Muscle layer of colon (tissue), 2 donors: ENCODE results near the gene COA6.
"Not testable (repeated sequence)": the region's sequence is repeated elsewhere in the genome, so short reads cannot be mapped to it uniquely, and the experiment has no call there.

ENCODE experiments used
- H3K27ac ChIP-seq: one replicate; pipeline ENCODE4 v1.7.0; 2013; ENCODE audit warnings: low read depth, mild to moderate bottlenecking, low read length, moderate library complexity
- H3K27me3 ChIP-seq, 2 donors: one replicate each; pipeline ENCODE4 v1.7.0; 2013; ENCODE audit warnings: low read length in 2 of 2, mild to moderate bottlenecking in 2 of 2; ENCODE audit not compliant: insufficient read depth in 2 of 2, control insufficient read depth in 1 of 2
- H3K36me3 ChIP-seq: one replicate; pipeline ENCODE4 v1.7.0; 2013; ENCODE audit warnings: mild to moderate bottlenecking, low read length; ENCODE audit not compliant: insufficient read depth
- H3K4me1 ChIP-seq: one replicate; pipeline ENCODE4 v1.7.0; 2013; ENCODE audit warnings: mild to moderate bottlenecking, low read length; ENCODE audit not compliant: insufficient read depth
- H3K4me3 ChIP-seq, 2 donors: one replicate each; pipeline ENCODE4 v1.7.0; 2013; ENCODE audit warnings: low read length in 2 of 2, low read depth in 1 of 2, mild to moderate bottlenecking in 1 of 2, moderate library complexity in 1 of 2
- H3K9ac ChIP-seq: one replicate; pipeline ENCODE4 v1.7.0; 2013; ENCODE audit warnings: low read length
- H3K9me3 ChIP-seq: one replicate; pipeline ENCODE4 v1.7.0; 2013; ENCODE audit warnings: mild to moderate bottlenecking, low read length
- donor health status: abdominal sarcoma.
- donor health status: Adenocarcinoma of cecum.

The COA6 gene

DNA sequence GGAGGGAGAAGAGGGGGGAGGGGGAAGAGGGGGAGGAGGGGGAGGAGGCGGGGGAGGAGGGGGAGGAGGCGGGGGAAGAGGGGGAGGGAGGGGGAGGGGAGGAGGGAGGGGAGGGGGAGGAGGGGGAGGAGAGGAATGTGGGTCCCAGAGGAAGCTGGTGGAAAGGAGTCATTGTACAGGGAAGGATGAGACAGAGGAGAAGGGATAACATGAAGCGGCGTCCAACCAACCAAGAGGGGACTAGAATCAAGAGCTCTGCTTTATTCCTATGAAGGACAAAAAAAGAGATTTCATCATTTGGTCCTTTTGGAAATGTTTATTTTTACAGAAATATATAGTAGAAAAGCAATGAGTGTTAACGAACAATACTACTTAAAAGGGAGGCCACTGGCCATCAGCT lies 24.5 kb downstream of the COA6 start:
- Histone ChIP-seq H3K36me3 (peaks cover 6% of the 10 kb centered on the region), H3K27me3 (no peaks in the 10 kb centered on the region), H3K4me3 (no peak overlapping the region), H3K9ac (no peak overlapping the region), H3K9me3 (no peaks in the 10 kb centered on the region), H3K27ac (no peak overlapping the region), H3K4me1 (no peaks in the 10 kb centered on the region)

DNA sequence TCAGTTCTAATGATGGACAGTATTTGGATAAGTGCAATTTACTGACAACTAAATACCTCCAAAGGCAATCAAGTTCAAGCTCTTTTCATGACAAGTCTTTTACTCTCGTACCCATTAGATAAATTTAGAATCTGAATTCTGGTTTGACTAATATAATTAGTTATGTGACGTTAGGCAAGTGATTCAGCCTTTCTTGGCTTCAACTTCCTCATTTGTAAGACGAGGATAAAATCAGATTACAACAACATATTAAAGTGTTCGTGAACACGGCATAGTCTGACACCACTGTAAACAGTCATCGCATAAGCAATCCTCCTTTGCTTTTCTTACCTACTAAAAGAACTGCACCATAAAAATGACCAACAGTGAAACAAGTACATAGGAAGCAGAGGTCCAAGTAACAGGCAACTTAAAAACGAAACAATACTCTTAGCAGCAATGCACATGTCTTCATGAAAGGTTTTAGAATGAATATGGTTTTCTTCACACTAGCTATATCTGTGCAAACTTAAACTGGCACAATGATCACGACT lies 25.7 kb downstream of the COA6 start:
- Histone ChIP-seq H3K36me3 (no peaks in the 10 kb centered on the region), H3K27me3 (no peaks in the 10 kb centered on the region), H3K4me3 (no peak overlapping the region), H3K4me1 (no peaks in the 10 kb centered on the region), H3K27ac (no peak overlapping the region), H3K9me3 (no peaks in the 10 kb centered on the region), H3K9ac (no peak overlapping the region)

DNA sequence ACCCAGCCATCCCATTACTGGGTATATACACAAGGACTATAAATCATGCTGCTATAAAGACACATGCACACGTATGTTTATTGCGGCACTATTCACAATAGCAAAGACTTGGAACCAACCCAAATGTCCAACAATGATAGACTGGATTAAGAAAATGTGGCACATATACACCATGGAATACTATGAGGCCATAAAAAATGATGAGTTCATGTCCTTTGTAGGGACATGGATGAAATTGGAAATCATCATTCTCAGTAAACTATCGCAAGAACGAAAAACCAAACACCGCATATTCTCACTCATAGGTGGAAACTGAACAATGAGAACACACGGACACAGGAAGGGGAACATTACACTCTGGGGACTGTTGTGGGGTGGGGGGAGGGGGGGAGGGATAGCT lies 26.3 kb downstream of the COA6 start:
- H3K27me3 ChIP-seq, H3K9me3 ChIP-seq, H3K4me3 ChIP-seq, H3K4me1 ChIP-seq, H3K9ac ChIP-seq, H3K27ac ChIP-seq, H3K36me3 ChIP-seq: not testable (repeated sequence)

DNA sequence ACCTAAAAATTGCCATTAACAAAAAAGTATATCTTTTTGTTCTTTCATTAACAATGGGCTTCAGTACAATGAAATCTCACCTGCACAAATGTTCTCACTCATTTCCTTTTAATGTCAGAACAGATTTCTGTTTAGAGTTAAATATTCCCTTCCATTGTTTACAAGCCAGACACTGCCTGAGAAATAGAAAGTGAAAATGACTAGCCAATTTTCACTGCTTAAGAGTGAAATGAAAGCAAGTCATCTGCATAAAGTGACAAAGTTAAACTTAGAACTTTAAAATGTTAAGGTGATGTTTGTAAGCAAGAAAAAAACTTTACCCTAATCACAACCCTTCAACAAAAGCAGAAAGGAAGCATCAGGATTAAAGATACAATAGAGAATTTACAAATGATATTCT lies 27.5 kb downstream of the COA6 start:
- no peaks in the 10 kb centered on the region for H3K36me3 ChIP-seq
- no peaks in the 10 kb centered on the region for H3K27me3 ChIP-seq
- H3K9me3 ChIP-seq = no peaks in the 10 kb centered on the region
- no peaks in the 10 kb centered on the region for H3K4me1 ChIP-seq
- H3K4me3 ChIP-seq = no peak overlapping the region
- H3K27ac ChIP-seq = no peak overlapping the region
- no peak overlapping the region for H3K9ac ChIP-seq

DNA sequence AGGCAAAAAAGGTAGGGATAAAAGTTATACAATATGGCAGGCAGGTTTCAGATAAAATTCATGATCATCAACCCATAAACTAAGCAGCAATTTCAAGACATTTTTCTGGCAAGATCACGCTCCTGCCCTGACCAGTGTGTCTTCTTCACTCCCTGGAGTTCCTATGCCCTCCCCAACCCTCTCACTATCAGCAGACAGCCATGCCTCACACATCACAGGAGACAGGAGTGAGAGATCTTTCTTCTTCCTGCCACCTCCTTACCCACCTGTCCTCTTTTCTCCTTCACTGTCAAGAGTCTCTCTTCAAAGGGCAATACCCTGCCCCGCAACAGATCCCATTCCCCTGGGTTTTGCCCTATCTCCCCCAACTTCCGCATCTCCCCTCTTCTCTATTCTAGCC lies 28.4 kb downstream of the COA6 start:
- H3K9ac ChIP-seq = no peak overlapping the region
- no peaks in the 10 kb centered on the region for H3K4me1 ChIP-seq
- H3K4me3 ChIP-seq = no peak overlapping the region
- no peaks in the 10 kb centered on the region for H3K9me3 ChIP-seq
- H3K27ac ChIP-seq = no peak overlapping the region
- H3K27me3 ChIP-seq = no peaks in the 10 kb centered on the region
- no peaks in the 10 kb centered on the region for H3K36me3 ChIP-seq

DNA sequence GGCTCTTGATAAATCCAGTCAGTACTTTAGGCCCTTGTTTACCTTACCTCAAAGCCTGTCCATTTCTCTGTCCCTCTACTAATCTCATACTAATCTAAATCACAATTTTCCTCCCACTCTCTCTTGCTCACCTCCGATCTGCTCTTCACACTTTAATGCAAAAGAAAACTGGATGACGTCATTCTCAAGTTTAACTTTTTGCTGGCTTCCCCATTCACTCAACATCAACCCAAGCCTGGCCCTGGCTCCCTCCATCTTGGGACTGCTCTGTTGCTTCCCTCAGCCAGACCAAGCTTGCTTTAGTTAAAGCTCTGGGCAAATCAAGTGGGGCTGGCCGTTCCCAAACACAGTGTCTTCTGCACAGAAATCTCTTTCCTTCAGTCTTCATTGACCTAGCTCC lies 29.7 kb downstream of the COA6 start:
- H3K4me1 ChIP-seq = no peaks in the 10 kb centered on the region
- H3K9me3 ChIP-seq = no peaks in the 10 kb centered on the region
- no peak overlapping the region for H3K9ac ChIP-seq
- H3K36me3 ChIP-seq = no peaks in the 10 kb centered on the region
- H3K27ac ChIP-seq = no peak overlapping the region
- no peak overlapping the region for H3K4me3 ChIP-seq
- H3K27me3 ChIP-seq = no peaks in the 10 kb centered on the region

DNA sequence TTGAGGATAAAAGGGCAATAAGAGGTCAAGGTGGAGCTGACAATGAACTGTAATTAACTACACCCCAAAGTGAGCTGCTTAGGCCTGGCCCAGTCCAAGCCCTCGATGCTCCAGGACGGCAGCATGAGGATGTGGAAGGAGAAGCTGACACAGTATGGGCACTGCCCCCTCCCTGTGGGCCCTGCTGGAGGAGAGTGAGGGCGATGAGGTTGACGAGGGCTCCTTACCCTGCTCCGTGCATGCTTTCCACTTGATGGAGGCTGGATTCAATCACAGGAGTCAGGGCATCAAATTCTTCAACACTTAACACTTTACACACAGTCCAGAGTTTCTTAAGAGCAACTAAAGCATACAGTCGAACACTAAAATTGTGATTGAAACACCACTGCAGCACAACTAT lies 32.4 kb downstream of the COA6 start:
- Histone ChIP-seq H3K9ac (no peak overlapping the region), H3K27ac (no peak overlapping the region), H3K9me3 (no peaks in the 10 kb centered on the region), H3K4me1 (no peaks in the 10 kb centered on the region), H3K4me3 (no peak overlapping the region), H3K36me3 (no peaks in the 10 kb centered on the region), H3K27me3 (no peaks in the 10 kb centered on the region)

DNA sequence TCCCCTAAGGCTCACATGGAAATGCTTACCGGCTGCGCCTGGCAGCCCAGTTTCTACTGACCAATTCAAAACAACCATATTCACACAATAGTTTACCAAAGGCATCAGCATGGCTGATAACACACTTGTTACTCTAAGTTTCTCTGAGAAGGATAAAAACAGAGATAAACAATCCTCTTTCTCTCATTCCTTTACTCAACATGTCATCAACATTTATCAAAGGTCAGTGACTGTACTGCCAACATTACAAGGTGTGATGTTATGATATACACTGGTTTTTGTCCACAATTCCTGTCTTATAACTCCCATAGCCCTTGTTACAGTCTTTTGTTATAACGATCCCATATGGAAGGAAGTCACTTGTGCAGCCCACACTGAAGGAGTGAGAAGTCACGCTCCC lies 33.6 kb downstream of the COA6 start:
- Histone ChIP-seq H3K9me3 (no peaks in the 10 kb centered on the region), H3K9ac (no peak overlapping the region), H3K27ac (no peak overlapping the region), H3K4me1 (no peaks in the 10 kb centered on the region), H3K36me3 (no peaks in the 10 kb centered on the region), H3K4me3 (no peak overlapping the region), H3K27me3 (no peaks in the 10 kb centered on the region)

DNA sequence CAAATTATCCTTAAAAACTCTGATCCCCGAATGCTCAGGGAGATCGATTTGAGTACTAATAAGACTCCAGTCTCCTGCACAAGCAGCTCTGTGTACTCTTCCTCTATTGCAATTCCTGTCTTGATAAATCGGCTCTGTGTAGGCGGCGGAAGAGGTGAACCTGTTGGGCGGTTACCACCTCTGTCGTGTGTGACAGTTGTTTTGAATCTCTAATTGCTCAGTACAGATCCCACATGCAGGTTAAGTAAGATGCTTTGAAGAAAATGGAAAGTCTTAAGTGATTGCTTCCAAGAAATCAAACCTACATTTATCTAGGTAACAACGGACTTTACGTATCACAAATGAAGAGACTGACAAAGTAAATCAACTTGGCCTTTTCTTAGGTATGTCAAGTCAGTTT lies 35.5 kb downstream of the COA6 start:
- Histone ChIP-seq H3K36me3 (no peaks in the 10 kb centered on the region), H3K4me3 (no peak overlapping the region), H3K27ac (no peak overlapping the region), H3K9me3 (no peaks in the 10 kb centered on the region), H3K4me1 (no peaks in the 10 kb centered on the region), H3K27me3 (no peaks in the 10 kb centered on the region), H3K9ac (no peak overlapping the region)

DNA sequence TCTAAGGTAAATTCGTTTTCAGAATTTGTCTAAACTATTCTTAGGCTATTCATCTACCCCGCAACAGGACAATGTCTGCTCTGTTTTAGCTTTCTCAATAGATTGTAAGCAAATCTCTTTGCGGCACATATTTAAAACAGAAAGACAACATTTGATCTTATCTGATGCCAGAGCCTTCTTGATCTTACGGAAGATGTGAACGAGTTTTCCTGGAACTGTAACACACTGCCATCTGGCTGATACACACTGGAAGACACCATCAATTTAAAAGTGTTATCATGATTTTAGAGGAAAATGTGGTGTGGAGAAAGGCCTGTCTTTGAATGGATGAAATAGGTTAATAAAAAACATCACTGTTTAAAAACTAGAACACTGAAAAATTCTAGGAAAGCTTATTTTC lies 36.1 kb downstream of the COA6 start:
- Histone ChIP-seq H3K9ac (no peak overlapping the region), H3K27ac (no peak overlapping the region), H3K4me3 (no peak overlapping the region), H3K9me3 (no peaks in the 10 kb centered on the region), H3K36me3 (no peaks in the 10 kb centered on the region), H3K27me3 (no peaks in the 10 kb centered on the region), H3K4me1 (no peaks in the 10 kb centered on the region)

DNA sequence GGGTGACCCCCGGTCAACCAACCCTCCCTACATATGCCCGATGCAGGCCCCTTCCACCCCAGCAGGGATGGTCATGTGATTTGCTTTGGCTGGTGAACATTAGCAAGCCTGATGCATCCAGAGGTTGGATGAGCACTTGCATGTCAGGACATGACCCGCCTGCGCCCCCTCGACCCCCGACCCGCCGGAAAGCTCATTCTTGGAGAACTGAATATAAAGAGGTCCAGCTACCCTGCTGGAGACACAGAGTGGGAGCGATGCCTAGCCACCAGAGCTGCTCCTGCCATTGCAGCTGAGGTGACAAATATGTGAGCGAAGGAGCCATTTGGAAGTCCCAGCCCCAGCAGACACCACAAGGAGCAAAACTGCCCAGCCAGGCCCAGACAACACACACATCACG lies 39.6 kb downstream of the COA6 start:
- Histone ChIP-seq H3K27me3 (no peaks in the 10 kb centered on the region), H3K36me3 (no peaks in the 10 kb centered on the region), H3K4me1 (no peaks in the 10 kb centered on the region), H3K27ac (no peak overlapping the region), H3K9me3 (no peaks in the 10 kb centered on the region), H3K9ac (no peak overlapping the region), H3K4me3 (no peak overlapping the region)

DNA sequence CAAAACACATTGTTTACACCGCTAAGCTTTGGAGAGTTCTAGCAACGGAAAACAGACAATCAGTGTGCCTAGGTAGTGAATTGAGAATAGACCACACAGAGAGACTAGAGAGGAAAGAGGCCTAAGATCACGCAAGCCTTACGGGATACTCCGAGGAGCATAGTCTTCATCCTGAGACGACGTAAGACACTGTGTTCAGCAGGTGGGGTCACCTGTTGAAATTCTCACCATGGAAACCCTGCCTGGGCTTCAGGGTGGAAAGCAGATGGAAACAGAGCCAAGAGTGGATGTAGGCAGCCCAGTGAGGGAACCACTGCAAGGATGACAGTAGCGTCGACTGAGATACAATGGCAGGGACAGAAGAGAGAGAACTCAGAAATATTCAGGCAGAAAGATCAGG lies 40.2 kb downstream of the COA6 start:
- Histone ChIP-seq H3K27ac (no peak overlapping the region), H3K4me3 (no peak overlapping the region), H3K27me3 (no peaks in the 10 kb centered on the region), H3K36me3 (no peaks in the 10 kb centered on the region), H3K4me1 (no peaks in the 10 kb centered on the region), H3K9ac (no peak overlapping the region), H3K9me3 (no peaks in the 10 kb centered on the region)
